Fibroblast of peridontal ligament (primary cell): ENCODE results near the gene LAMTOR2.
"Not testable (repeated sequence)": the region's sequence is repeated elsewhere in the genome, so short reads cannot be mapped to it uniquely, and the experiment has no call there.

Experiments
- DNase-seq: peaks from one replicate; pipeline ENCODE4 v3.0.0-alpha.2; 2010; ENCODE audit errors: extremely low read depth

The LAMTOR2 gene

DNA sequence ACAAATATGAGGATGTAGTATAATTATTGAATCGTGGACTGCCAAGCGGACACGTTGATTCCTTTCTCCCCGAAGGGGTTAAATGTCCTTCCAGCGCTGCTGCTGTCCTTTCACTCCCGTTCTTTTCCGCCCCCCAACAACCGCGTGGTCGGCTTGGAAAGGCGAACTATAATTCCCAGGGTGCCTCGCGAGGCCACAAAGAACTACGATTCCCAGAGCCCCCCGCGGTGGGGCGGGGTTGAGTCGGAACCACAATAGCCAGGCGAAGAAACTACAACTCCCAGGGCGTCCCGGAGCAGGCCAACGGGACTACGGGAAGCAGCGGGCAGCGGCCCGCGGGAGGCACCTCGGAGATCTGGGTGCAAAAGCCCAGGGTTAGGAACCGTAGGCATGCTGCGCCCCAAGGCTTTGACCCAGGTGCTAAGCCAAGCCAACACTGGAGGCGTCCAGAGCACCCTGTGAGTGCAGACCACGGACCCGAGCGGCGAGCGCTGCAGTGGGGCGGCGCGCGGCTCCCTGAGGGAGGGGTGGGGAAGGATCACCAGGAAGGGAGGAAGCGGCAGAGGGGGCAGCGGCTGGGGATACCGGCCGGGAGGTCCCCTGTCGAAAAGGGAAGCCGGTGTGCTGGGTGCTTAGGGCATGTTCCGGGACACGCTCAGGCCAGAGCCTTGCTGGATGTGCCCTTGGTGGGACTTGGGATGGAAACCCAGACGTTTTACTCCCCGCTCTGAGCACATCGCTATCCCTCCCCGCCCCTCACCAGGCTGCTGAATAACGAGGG is at the start of gene LAMTOR2:
TSS of gene LAMTOR2 (plus strand) at position 283 of the 781 bp plus-strand sequence. CDS start at position 391, 108 bp downstream.
- peak; percentile 92 for DNase-seq

GRCh38 chr1:156004843-156005584 is 49.6 kb upstream of the LAMTOR2 start:
- no peak for DNase-seq

DNA sequence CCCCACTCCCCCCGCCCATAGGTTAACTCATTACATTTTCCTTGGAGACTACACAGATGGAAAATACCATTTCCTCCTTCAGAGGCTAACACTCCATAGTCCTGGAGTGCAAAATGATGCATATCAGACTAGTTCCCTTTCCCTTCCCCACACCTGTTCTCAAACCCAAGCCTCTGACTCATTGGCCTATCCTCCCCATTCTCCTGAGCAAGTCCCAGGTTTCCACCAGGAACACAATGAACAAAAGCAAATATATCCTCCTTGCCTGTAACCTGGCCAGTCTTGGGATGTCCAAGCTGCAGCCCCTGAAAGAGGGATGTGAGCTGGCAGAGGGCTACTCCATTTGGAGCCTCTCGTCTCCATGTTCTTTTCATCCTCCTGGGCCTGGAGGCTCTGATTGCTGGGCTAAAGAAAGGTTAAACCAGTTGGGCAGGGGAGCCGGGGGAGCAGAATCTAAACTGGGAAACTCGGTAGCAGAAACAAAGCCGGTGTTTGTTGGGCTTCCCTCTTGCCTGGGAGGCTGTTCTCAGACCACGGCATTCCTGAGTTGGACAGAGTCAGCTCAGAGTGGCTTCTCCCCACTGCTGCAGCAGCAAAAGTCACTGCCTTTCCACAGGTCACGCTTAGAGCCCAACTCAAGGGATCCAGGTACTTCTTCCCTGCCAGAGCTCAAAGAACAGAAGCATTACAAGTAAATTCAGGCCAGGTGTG is 47.8 kb upstream of the LAMTOR2 start:
- DNase-seq, result no peak

DNA sequence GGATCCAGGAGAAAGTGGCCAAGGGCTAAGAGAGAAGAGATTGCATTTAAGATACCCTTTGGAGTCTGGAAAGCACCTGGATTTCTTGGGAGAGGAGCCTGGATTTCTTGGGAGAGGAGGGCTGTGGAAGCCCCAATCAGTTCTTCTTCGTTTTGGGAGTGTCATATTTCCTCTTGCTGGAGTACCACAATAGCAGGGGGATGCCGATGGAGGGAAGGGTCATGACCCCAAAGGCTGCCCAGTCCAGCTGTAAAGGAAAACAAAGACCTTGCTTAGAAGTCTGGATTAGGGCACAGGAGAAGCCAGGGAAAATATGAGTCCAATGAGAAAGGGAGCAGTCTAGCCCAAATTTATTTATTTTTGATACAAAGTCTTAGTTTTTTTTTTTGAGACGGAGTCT is 45.2 kb upstream of the LAMTOR2 start:
- no peak for DNase-seq

- DNase-seq, result no peak
These were observed 42.3 kb upstream of the LAMTOR2 start for GRCh38 chr1:156012051-156012817.

GRCh38 chr1:156014829-156015228 is 39.8 kb upstream of the LAMTOR2 start:
- DNase-seq, result no peak

DNA sequence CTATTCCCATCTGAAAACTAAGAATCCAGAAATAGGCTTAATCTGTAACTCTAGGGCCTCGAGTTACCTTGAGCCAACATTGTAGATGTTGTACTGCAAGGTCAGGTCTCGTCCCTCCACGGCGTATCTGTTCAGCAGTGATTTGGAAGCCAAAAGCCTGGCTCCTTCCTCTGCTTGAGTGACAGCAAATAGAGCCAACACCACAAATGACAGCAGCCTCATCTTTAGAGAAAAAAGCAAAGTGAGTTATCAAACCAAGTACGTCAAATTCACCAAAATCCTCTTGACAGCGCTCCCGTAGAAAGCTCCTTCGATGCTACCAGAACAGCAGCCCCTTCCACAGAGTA is 34.7 kb upstream of the LAMTOR2 start:
- DNase-seq, result no peak

- DNase-seq, result peak; percentile 90
These were observed 34.1 kb upstream of the LAMTOR2 start, which contains the start of gene SSR2 for GRCh38 chr1:156020293-156021092. Gene SSR2 (minus strand): TSS chr1:156020951. CDS start chr1:156020167, 784 bp downstream.

- DNase-seq, result no peak
These were observed 33.5 kb upstream of the LAMTOR2 start for GRCh38 chr1:156021093-156021428.

DNA sequence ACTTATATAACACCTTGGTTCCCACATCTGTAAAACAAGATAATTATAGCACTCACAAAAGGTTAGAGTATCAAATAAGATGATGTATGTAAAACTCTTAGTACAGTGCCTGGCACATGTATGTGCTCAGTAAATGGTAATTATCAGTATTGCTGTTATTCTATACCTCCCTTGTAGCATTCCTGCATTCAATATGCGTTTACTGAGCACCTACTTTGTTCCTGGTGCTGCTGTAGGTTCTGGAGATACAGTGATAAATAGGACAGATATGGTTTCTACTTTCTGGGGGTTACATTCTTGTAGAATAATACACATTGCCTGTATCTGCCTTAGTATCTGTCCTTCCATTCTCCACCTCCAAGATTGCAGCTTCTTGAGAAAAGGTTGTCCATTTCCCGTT is 32.6 kb upstream of the LAMTOR2 start:
- DNase-seq, result no peak

GRCh38 chr1:156024801-156025200 is 29.8 kb upstream of the LAMTOR2 start:
- no peak for DNase-seq

- peak; percentile 37 for DNase-seq
These were observed 28.7 kb upstream of the LAMTOR2 start for GRCh38 chr1:156025876-156026275.

DNA sequence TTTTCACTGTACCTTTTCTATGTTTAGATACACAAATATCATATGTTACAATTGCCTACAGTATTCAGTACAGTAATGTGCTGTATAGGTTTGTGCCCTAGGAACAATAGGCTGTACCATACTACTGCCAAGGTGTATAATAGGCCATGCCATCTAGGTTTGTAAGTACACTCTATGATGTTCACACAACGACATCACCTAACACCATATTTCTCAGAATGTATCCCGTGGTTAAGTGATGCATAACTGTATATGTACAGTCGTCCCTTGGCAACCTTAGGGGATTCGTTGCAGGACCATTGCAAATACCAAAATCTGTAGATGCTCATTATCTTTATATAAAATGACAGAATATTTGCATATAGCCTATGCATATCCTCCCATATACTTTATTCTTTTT is 28.0 kb upstream of the LAMTOR2 start:
- DNase-seq, result no peak

- no peak for DNase-seq
These were observed 21.6 kb upstream of the LAMTOR2 start for GRCh38 chr1:156033011-156033410.

GRCh38 chr1:156034991-156035390 is 19.6 kb upstream of the LAMTOR2 start:
- DNase-seq, result not testable (repeated sequence)

DNA sequence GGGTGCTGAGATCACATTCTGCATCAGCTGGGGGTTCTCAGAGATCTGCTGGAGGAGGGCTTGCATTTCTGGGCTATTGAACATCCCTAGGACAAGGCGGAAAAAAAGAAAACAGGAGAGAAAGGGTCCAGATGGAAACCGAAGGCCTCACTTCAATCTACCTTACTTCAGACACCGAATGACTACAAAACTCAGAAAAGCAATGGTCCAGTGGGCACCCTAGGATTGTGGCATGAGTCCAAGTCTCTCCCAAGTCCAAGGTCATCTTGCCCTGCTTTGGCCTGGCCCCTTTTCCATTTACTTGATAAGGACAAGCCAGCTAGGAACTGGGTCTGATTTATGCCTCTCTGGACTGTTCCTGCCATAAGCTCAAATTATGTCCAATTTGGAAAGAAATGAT is 11.8 kb upstream of the LAMTOR2 start:
- DNase-seq, result no peak

GRCh38 chr1:156045076-156045475 is 9.5 kb upstream of the LAMTOR2 start:
- DNase-seq, result no peak

DNA sequence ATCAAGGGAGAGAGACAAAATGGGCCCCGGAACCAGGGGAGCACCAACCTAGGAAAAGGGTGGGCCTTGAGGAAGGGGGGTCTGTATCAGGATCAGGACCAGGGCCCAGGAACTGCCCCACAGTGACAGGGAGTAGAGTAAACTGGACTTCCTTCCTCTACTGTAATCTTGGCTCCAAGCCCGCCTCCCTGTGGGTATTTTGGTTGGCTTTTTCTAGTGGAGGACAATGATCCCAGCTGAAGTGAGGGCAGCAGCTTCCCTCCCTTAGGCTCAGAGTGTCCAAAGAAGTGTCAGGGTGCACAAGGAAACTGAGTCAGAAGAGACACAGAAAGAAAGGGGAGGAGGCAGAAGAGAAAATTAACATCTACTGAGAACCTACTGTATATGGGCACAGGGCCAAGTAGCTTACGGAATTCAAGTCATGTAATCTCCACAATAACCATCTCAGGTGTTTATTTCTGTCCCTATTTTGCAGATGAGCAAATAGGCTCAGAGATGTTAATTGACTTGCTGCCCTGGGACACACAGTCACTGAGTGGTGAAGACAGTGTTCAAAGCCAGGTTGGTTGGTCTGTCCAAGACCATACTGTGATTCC is 5.8 kb upstream of the LAMTOR2 start:
- no peak for DNase-seq

DNA sequence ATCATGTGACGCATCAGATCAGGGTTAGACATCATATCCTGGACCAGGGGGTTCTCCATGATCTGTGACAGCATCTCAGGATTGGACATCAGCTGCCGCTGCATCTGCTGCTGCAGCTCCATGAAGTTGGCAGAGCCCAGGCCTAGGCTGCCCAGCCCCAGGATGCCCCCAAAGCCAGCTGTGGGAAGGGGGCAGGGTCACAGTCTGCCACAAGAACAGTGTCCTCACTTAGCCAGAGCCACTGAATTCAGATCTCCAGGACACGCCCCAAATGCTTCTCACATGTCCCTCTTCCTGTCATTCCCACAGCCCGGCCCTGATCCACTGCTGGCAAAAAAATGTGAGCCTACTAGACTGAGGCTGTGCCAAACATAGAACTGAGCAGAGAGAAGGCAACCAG is 4.2 kb upstream of the LAMTOR2 start:
- DNase-seq, result no peak

GRCh38 chr1:156051011-156051725 is 3.4 kb upstream of the LAMTOR2 start:
- DNase-seq, result no peak
